K562 (cell line): ENCODE results near the gene GPR3. TPM values are rescaled to one million over a fixed set of nuclear protein-coding genes. Genes with fewer than 3 reads are reported as not detected.
A peak's percentile ranks its signal among the peaks of the same experiment; 100 is the strongest.

Experiments
- BCOR ChIP-seq: fragments of 450-650 bp; IDR thresholded peaks from 2 replicates; pipeline ENCODE4 v1.6.1; 2016
- CCNT2 ChIP-seq: IDR thresholded peaks from 2 replicates; pipeline ENCODE4 v1.6.1; 2011; ENCODE audit warnings: borderline replicate concordance, low read depth, mild to moderate bottlenecking, moderate library complexity, mixed read lengths, low read length; ENCODE audit not compliant: insufficient read length; ENCODE audit errors: extremely low read depth
- CEBPB ChIP-seq: fragments of 450-650 bp; IDR thresholded peaks from 2 replicates; pipeline ENCODE4 v1.6.1; 2016; ENCODE audit warnings: missing genetic modification characterization, missing compliant biosample characterization
- CTBP1 ChIP-seq: fragments of 450-650 bp; IDR thresholded peaks from 2 replicates; pipeline ENCODE4 v1.6.1; 2016; ENCODE audit warnings: borderline replicate concordance
- DMBX1 ChIP-seq: fragments of 250-450 bp; sonication (Bioruptor Pico); IDR thresholded peaks from 2 replicates; pipeline ENCODE4 v1.8.0; 2022; ENCODE audit warnings: inconsistent platforms, mild to moderate bottlenecking, moderate library complexity, borderline replicate concordance
- DPF2 ChIP-seq: fragments of 450-650 bp; IDR thresholded peaks from 2 replicates; pipeline ENCODE4 v1.6.1; 2016
- ETV1 ChIP-seq: fragments of 450-650 bp; conservative IDR thresholded peaks from 2 replicates; pipeline ENCODE4 v1.6.1; 2016; ENCODE audit warnings: missing genetic modification characterization, control low read depth, low read depth, missing compliant biosample characterization
- HDAC2 ChIP-seq: fragments of 450-650 bp; IDR thresholded peaks from 2 replicates; pipeline ENCODE4 v1.6.1; 2016; ENCODE audit warnings: mild to moderate bottlenecking
- HEY1 ChIP-seq: fragments of 250-450 bp; sonication (Bioruptor Pico); IDR thresholded peaks from 2 replicates; pipeline ENCODE4 v1.5.0; 2020; ENCODE audit warnings: mild to moderate bottlenecking, moderate library complexity, borderline replicate concordance
- JUN ChIP-seq, 2 experiments: sonication (generic) in 1 of 2; formaldehyde crosslinking in 1 of 2; IDR thresholded peaks; 2 replicates each; pipeline versions ENCODE4 v1.6.1 to v1.8.0; 2012 to 2022; ENCODE audit warnings: borderline replicate concordance in 2 of 2, mild to moderate bottlenecking in 2 of 2, improper control_type of control experiment in 1 of 2, low read depth in 1 of 2, low read length in 1 of 2, missing genetic modification reagents in 1 of 2
- L3MBTL2 ChIP-seq: fragments of 450-650 bp; IDR thresholded peaks from 2 replicates; pipeline ENCODE4 v1.6.1; 2016; ENCODE audit warnings: mild to moderate bottlenecking, moderate library complexity
- MAZ ChIP-seq, 2 experiments: fragments of 450-650 bp in 1 of 2; sonication (generic) in 1 of 2; formaldehyde crosslinking; IDR thresholded peaks in 1 of 2; conservative IDR thresholded peaks in 1 of 2; 2 replicates each; pipeline versions ENCODE4 v1.4.0 to v1.5.0; 2020; ENCODE audit warnings: mild to moderate bottlenecking in 1 of 2, missing genetic modification reagents in 1 of 2
- SREBF1 ChIP-seq: fragments of 150-350 bp; IDR thresholded peaks from 2 replicates; pipeline ENCODE4 v1.6.1; 2014; ENCODE audit warnings: antibody characterized with exemption, low read depth, low read length, borderline replicate concordance
- TAF7 ChIP-seq: fragments of 450-650 bp; IDR thresholded peaks from 2 replicates; pipeline ENCODE4 v1.6.1; 2016; ENCODE audit warnings: missing genetic modification characterization, missing compliant biosample characterization
- ZC3H8 ChIP-seq: fragments of 450-650 bp; IDR thresholded peaks from 2 replicates; pipeline ENCODE4 v1.6.1; 2017
- ZNF316 ChIP-seq: fragments of 450-650 bp; IDR thresholded peaks from 2 replicates; pipeline ENCODE4 v1.6.1; 2016
- ZNF408 ChIP-seq: fragments of 250-450 bp; sonication (Bioruptor Pico); IDR thresholded peaks from 2 replicates; pipeline ENCODE4 v1.4.0; 2020; ENCODE audit warnings: low read depth, mild to moderate bottlenecking, moderate library complexity
- ZNF699 ChIP-seq: fragments of 250-450 bp; sonication (Bioruptor Pico); IDR thresholded peaks from 2 replicates; pipeline ENCODE4 v1.8.0; 2021; ENCODE audit warnings: mild to moderate bottlenecking, moderate library complexity; ENCODE audit not compliant: insufficient replicate concordance
- polyA plus RNA-seq, 8 experiments: library from polyadenylated mRNA; depleted of rRNA in 4 of 8; stranded (reverse) in 5 of 8; unstranded in 3 of 8; fragments of >200 nt; fragmentation: Nextera tagmentation in 2 of 8; fragmentation: Illumina TruSeq in 1 of 8; extraction: Ambion mirVana in 2 of 8; extraction: Trizol in 1 of 8; gene quantifications; 2 replicates each; pipeline versions ENCODE4 v1.2.1 to v1.2.3, GENCODE V29; 2011 to 2014; ENCODE audit warnings: inconsistent platforms in 1 of 8, missing spikeins in 1 of 8
- total RNA-seq, 7 experiments: library from RNA; depleted of rRNA in 6 of 7; stranded (reverse); fragments of >200 nt in 6 of 7; fragmentation: Illumina TruSeq in 2 of 7; extraction: Trizol in 2 of 7; gene quantifications; 2 replicates each; pipeline versions ENCODE4 v1.2.1 to v1.2.3, GENCODE V29; 2011 to 2021; ENCODE audit warnings: low replicate concordance in 1 of 7
- TF ChIP-seq, protein P1 (sequence below): sonication (generic); formaldehyde crosslinking; IDR thresholded peaks from 2 replicates; pipeline ENCODE4 v1.8.1; 2023; ENCODE audit warnings: mild to moderate bottlenecking, missing genetic modification reagents
- TF ChIP-seq, protein P2 (sequence below): sonication (generic); formaldehyde crosslinking; IDR thresholded peaks from 2 replicates; pipeline ENCODE4 v1.8.0; 2022; ENCODE audit warnings: mild to moderate bottlenecking, low read depth, missing genetic modification reagents
- TF ChIP-seq, protein P3 (sequence below): fragments of 200-800 bp; sonication (Bioruptor generic); IDR thresholded peaks from 2 replicates; pipeline ENCODE4 v1.6.1; 2017; ENCODE audit warnings: missing genetic modification characterization, missing compliant biosample characterization

The GPR3 gene
- total and polyA plus RNA-seq, 9 of the 15 experiments (the other 6 are each of a cell fraction or from before 2014, with no cell fraction given): 0.24 to 11.5 (median 3.7) TPM

DNA sequence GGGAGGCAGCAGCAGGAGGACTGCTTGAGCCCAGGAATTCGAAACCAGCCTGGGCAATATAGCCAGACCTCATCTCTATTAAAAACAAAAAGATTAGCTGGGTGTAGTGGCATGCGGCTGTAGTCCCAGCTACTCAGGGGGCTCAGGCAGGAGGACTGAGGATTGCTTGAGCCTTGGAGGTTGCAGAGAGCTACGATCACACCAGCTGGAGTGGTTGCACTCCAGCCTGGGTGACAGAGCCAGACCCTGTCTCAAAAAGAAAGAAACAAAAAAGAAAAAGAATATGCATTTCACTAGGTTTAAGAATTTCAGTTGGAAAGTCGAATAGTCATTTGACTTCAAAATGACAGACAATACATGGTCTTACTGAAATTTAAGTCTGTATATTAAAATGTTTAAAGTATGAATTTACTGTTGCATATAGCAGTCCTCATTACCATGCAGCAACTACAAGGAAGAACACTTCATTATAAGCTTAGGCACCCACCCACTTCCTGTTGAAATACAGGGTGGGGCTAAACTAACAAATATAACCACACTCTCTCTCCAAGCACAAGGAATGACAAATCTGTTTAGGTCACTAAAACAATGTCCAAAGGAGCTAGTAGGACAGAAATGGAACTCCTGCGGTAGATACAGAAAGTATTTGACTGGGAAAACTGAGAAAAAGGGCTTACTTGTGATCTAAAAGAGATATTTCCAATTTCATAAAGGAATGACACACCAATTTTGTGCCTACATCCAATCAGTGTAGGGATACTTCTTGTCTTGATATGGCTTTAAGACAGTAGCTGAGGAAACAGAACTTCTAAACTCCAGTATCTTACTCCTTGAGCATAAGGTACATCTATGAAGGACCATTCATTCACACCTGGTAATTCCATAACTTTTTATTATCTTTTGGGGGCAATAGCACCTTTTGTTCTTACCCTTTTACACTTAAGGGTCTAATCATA, 44.1 kb downstream of the GPR3 start (continued):
- TF ChIP-seq, protein P1, sequence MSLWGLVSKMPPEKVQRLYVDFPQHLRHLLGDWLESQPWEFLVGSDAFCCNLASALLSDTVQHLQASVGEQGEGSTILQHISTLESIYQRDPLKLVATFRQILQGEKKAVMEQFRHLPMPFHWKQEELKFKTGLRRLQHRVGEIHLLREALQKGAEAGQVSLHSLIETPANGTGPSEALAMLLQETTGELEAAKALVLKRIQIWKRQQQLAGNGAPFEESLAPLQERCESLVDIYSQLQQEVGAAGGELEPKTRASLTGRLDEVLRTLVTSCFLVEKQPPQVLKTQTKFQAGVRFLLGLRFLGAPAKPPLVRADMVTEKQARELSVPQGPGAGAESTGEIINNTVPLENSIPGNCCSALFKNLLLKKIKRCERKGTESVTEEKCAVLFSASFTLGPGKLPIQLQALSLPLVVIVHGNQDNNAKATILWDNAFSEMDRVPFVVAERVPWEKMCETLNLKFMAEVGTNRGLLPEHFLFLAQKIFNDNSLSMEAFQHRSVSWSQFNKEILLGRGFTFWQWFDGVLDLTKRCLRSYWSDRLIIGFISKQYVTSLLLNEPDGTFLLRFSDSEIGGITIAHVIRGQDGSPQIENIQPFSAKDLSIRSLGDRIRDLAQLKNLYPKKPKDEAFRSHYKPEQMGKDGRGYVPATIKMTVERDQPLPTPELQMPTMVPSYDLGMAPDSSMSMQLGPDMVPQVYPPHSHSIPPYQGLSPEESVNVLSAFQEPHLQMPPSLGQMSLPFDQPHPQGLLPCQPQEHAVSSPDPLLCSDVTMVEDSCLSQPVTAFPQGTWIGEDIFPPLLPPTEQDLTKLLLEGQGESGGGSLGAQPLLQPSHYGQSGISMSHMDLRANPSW (CRISPR knock-in tag): no peak
- TF ChIP-seq JUN (IDR thresholded peaks at IDR 0.05; ENCODE audit: borderline replicate concordance, low read depth, low read length) (no peak), JUN (CRISPR knock-in tag; IDR thresholded peaks at IDR 0.05; ENCODE audit: borderline replicate concordance) (no peak), ETV1 (tag) (peak; percentile 61), TAF7 (no peak), HDAC2 (peak; percentile 70; the same call in 1 of the 2 replicates), SREBF1 (no peak), L3MBTL2 (no peak), ZC3H8 (no peak), ZNF408 (CRISPR knock-in tag) (no peak), DPF2 (peak; percentile 68), DMBX1 (CRISPR knock-in tag) (no peak), CCNT2 (no peak), HEY1 (CRISPR knock-in tag) (no peak), MAZ (CRISPR knock-in tag; conservative IDR thresholded peaks at IDR 0.05 in 1 of 2, IDR thresholded peaks at IDR 0.05 in 1 of 2) (peak in 1 of 2 experiments; percentile 20; a peak in 1 of 4 replicates), CTBP1 (no peak), BCOR (no peak), CEBPB (0 out of 2 replicates have a peak, but pooled peaks have one; percentile 19), ZNF316 (0 out of 2 replicates have a peak, but pooled peaks have one; percentile 31), ZNF699 (no peak)
- TF ChIP-seq, protein P2, sequence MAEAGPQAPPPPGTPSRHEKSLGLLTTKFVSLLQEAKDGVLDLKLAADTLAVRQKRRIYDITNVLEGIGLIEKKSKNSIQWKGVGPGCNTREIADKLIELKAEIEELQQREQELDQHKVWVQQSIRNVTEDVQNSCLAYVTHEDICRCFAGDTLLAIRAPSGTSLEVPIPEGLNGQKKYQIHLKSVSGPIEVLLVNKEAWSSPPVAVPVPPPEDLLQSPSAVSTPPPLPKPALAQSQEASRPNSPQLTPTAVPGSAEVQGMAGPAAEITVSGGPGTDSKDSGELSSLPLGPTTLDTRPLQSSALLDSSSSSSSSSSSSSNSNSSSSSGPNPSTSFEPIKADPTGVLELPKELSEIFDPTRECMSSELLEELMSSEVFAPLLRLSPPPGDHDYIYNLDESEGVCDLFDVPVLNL: no peak
- TF ChIP-seq, protein P3, sequence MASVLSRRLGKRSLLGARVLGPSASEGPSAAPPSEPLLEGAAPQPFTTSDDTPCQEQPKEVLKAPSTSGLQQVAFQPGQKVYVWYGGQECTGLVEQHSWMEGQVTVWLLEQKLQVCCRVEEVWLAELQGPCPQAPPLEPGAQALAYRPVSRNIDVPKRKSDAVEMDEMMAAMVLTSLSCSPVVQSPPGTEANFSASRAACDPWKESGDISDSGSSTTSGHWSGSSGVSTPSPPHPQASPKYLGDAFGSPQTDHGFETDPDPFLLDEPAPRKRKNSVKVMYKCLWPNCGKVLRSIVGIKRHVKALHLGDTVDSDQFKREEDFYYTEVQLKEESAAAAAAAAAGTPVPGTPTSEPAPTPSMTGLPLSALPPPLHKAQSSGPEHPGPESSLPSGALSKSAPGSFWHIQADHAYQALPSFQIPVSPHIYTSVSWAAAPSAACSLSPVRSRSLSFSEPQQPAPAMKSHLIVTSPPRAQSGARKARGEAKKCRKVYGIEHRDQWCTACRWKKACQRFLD (CRISPR knock-in tag): no peak
